Gastrocnemius medialis (tissue), 4 donors: ENCODE measurements around the gene TMEM150B.

ENCODE experiments used
- POLR2A ChIP-seq, 2 donors: fragments of 450-650 bp; IDR thresholded peaks; one replicate each; pipeline ENCODE4 v1.6.1; 2017; ENCODE audit warnings: antibody characterized with exemption in 2 of 2, mild to moderate bottlenecking in 2 of 2, moderate library complexity in 2 of 2
- TF ChIP-seq, protein P1 (sequence below), 5 experiments: fragments of 450-650 bp in 3 of 5; fragments of 200-600 bp in 2 of 5; sonication (generic) in 2 of 5; IDR thresholded peaks in 4 of 5; conservative IDR thresholded peaks in 1 of 5; 1 replicate in 4 of 5; 2 replicates in 1 of 5; pipeline ENCODE4 v1.5.1; 2016 to 2019; ENCODE audit warnings: antibody characterized with exemption in 5 of 5, mild to moderate bottlenecking in 3 of 5, moderate library complexity in 3 of 5

DNA sequence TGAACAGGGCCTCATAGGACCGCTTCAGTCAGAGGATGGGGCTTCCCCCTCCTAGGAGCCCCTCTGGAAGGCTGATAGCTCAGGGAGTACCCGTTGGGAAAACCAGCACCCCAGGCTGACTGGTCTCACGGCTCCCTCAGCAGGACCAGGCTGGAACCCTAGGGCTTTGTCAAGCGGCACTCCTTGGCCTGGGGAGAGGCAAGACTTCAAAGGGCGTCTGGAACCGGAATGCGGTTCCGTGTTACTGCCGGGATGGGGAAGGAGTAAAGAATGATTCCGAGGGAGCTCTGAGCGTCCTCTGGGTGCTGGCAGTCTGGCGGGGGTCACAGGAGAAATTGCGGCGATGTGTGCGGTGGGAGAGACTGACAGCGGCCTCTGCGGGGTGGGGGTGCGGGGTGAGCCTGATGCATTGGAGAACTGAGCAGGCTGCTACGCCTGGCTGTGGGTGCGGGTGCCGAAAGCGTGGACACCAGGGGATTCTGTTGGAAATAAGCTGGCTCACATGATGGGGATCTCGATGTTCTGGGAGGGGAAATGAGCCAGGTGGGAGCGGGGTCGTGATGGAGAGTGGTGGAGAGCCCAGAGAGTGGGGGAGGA, 27.5 kb upstream of the TMEM150B start:
- TF ChIP-seq POLR2A (IDR thresholded peaks at IDR 0.05), result no peak
- TF ChIP-seq, protein P1, sequence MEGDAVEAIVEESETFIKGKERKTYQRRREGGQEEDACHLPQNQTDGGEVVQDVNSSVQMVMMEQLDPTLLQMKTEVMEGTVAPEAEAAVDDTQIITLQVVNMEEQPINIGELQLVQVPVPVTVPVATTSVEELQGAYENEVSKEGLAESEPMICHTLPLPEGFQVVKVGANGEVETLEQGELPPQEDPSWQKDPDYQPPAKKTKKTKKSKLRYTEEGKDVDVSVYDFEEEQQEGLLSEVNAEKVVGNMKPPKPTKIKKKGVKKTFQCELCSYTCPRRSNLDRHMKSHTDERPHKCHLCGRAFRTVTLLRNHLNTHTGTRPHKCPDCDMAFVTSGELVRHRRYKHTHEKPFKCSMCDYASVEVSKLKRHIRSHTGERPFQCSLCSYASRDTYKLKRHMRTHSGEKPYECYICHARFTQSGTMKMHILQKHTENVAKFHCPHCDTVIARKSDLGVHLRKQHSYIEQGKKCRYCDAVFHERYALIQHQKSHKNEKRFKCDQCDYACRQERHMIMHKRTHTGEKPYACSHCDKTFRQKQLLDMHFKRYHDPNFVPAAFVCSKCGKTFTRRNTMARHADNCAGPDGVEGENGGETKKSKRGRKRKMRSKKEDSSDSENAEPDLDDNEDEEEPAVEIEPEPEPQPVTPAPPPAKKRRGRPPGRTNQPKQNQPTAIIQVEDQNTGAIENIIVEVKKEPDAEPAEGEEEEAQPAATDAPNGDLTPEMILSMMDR (IDR thresholded peaks at IDR 0.05 in 4 of 5, conservative IDR thresholded peaks at IDR 0.05 in 1 of 5), result no peak
